ENCODE measurements around the gene PIRT.

Gene PIRT

GRCh38 chr17:10787306-10788045, 50.4 kb downstream of the PIRT start:
- ATAC-seq: no peak

- no peak for ATAC-seq
Observed at GRCh38 chr17:10785295-10785694, 52.6 kb downstream of the PIRT start.

- no peak for ATAC-seq
Observed at GRCh38 chr17:10779609-10780008, 58.3 kb downstream of the PIRT start.

GRCh38 chr17:10777890-10778289, 60.0 kb downstream of the PIRT start:
- no peak for ATAC-seq

GRCh38 chr17:10777131-10777807, 60.6 kb downstream of the PIRT start:
- ATAC-seq: no peak

- ATAC-seq: no peak
Observed at GRCh38 chr17:10776381-10776780, 61.5 kb downstream of the PIRT start.

- no peak for ATAC-seq
Observed at GRCh38 chr17:10775740-10776356, 62.0 kb downstream of the PIRT start.

- ATAC-seq: no peak
Observed at GRCh38 chr17:10775058-10775457, 62.8 kb downstream of the PIRT start.

- ATAC-seq: no peak
Observed at GRCh38 chr17:10773391-10773790, 64.5 kb downstream of the PIRT start.

All from activated CD4-positive, CD25-positive, alpha-beta regulatory T cell treated with anti-CD3 and anti-CD28 coated beads, Interleukin-2, amount 50 U/mL, for 24 hours (primary cell).